GM23338 (cell line): ENCODE measurements around the gene RRAS2. TPM values are rescaled to one million over a fixed set of nuclear protein-coding genes. Genes with fewer than 3 reads are reported as not detected.

Experiments used
- ATAC-seq: fragments of 200-7000 bp; cut with Tn5 transposase; 3 replicates; pipeline ENCODE4 v1.9.1; 2020
- DNase-seq: peaks from one replicate; pipeline ENCODE4 v3.0.0-alpha.2; 2015; ENCODE audit warnings: low spot score
- H2AFZ ChIP-seq: fragments of 200-600 bp; sonication (generic); 2 replicates; pipeline ENCODE4 v1.8.0; 2016; ENCODE audit warnings: antibody characterized with exemption, mild to moderate bottlenecking, moderate library complexity
- H3F3A ChIP-seq: fragments of 200-600 bp; sonication (generic); replicated peaks from 2 replicates; pipeline ENCODE4 v1.8.0; 2017; ENCODE audit warnings: antibody characterized with exemption, mixed run types, low read depth
- H3K27ac ChIP-seq: fragments of 200-600 bp; sonication (generic); 2 replicates; pipeline ENCODE4 v1.6.1; 2016; ENCODE audit warnings: low read depth
- H3K27me3 ChIP-seq: fragments of 200-600 bp; sonication (generic); 2 replicates; pipeline ENCODE4 v1.8.0; 2016; ENCODE audit warnings: mild to moderate bottlenecking, mixed run types, moderate library complexity; ENCODE audit not compliant: insufficient read depth
- H3K36me3 ChIP-seq: fragments of 200-600 bp; sonication (generic); 2 replicates; pipeline ENCODE4 v1.8.0; 2016; ENCODE audit warnings: mild to moderate bottlenecking; ENCODE audit not compliant: insufficient read depth
- H3K4me1 ChIP-seq: fragments of 200-600 bp; sonication (generic); 2 replicates; pipeline ENCODE4 v1.8.0; 2016; ENCODE audit warnings: mild to moderate bottlenecking, moderate library complexity; ENCODE audit not compliant: insufficient read depth
- H3K4me2 ChIP-seq: fragments of 200-600 bp; sonication (generic); 2 replicates; pipeline ENCODE4 v1.7.1; 2017; ENCODE audit warnings: mixed run types
- H3K4me3 ChIP-seq: fragments of 200-600 bp; sonication (generic); 2 replicates; pipeline ENCODE4 v1.6.1; 2016; ENCODE audit warnings: mixed run types
- H3K79me2 ChIP-seq: fragments of 200-600 bp; sonication (generic); replicated peaks from 2 replicates; pipeline ENCODE4 v1.8.0; 2017; ENCODE audit warnings: mild to moderate bottlenecking; ENCODE audit not compliant: insufficient read depth
- H3K9me2 ChIP-seq: fragments of 200-600 bp; sonication (generic); 2 replicates; pipeline ENCODE4 v1.8.0; 2017; ENCODE audit not compliant: insufficient read depth
- H4K20me1 ChIP-seq: fragments of 200-600 bp; sonication (generic); replicated peaks from 2 replicates; pipeline ENCODE4 v1.8.0; 2017; ENCODE audit warnings: mild to moderate bottlenecking; ENCODE audit not compliant: insufficient read depth
- H3K27ac Mint-ChIP-seq: 2 replicates; pipeline ENCODE4 v1.8.0; 2020; ENCODE audit warnings: inconsistent platforms, mild to moderate bottlenecking, moderate library complexity, mixed read lengths
- H3K27me3 Mint-ChIP-seq: 3 replicates; pipeline ENCODE4 v1.8.0; 2022; ENCODE audit warnings: low read depth, mild to moderate bottlenecking, moderate library complexity, mixed read lengths, inconsistent platforms; ENCODE audit not compliant: insufficient read depth, poor library complexity
- H3K36me3 Mint-ChIP-seq: 3 replicates; pipeline ENCODE4 v1.8.0; 2021; ENCODE audit warnings: low read depth, mild to moderate bottlenecking, inconsistent platforms, moderate library complexity, mixed read lengths
- H3K4me1 Mint-ChIP-seq: 3 replicates; pipeline ENCODE4 v1.8.0; 2020; ENCODE audit warnings: mild to moderate bottlenecking, inconsistent platforms, mixed read lengths
- H3K4me3 Mint-ChIP-seq: 3 replicates; pipeline ENCODE4 v1.8.0; 2021; ENCODE audit warnings: moderate library complexity, mild to moderate bottlenecking, inconsistent platforms, mixed read lengths
- H3K9me3 Mint-ChIP-seq: 3 replicates; pipeline ENCODE4 v1.8.0; 2020; ENCODE audit warnings: moderate library complexity, mild to moderate bottlenecking, inconsistent platforms, mixed read lengths
- CREB1 ChIP-seq: fragments of 250-450 bp; sonication (Bioruptor Pico); IDR thresholded peaks from 2 replicates; pipeline ENCODE4 v1.5.0; 2020; ENCODE audit warnings: low read depth, mild to moderate bottlenecking, moderate library complexity
- CTCF ChIP-seq, 2 experiments: fragments of 200-600 bp in 1 of 2; sonication (generic) in 1 of 2; conservative IDR thresholded peaks; 2 replicates each; pipeline versions ENCODE4 v1.5.1 to v1.6.1; 2016 to 2017; ENCODE audit warnings: antibody characterized with exemption in 2 of 2, low read depth in 2 of 2, mild to moderate bottlenecking in 2 of 2, moderate library complexity in 1 of 2
- ETS1 ChIP-seq: IDR thresholded peaks from 2 replicates; pipeline ENCODE4 v1.6.1; 2016; ENCODE audit warnings: antibody characterized with exemption
- EZH2phosphoT487 ChIP-seq: fragments of 200-600 bp; sonication (generic); IDR thresholded peaks from one replicate; pipeline ENCODE4 v1.8.1; 2018; ENCODE audit warnings: antibody characterized with exemption; ENCODE audit not compliant: unreplicated experiment
- JUNB ChIP-seq: IDR thresholded peaks from one replicate; pipeline ENCODE4 v1.6.1; 2016; ENCODE audit warnings: antibody characterized with exemption; ENCODE audit not compliant: unreplicated experiment
- NANOG ChIP-seq: IDR thresholded peaks from 2 replicates; pipeline ENCODE4 v1.6.1; 2016; ENCODE audit warnings: antibody characterized with exemption, borderline replicate concordance
- ZNF114 ChIP-seq: fragments of 250-450 bp; sonication (Bioruptor Pico); IDR thresholded peaks from 2 replicates; pipeline ENCODE4 v1.5.0; 2020; ENCODE audit warnings: mild to moderate bottlenecking, moderate library complexity
- ZNF462 ChIP-seq: fragments of 250-450 bp; sonication (Bioruptor Pico); IDR thresholded peaks from 2 replicates; pipeline ENCODE4 v1.5.0; 2020; ENCODE audit warnings: mild to moderate bottlenecking, moderate library complexity
- polyA plus RNA-seq: library from polyadenylated mRNA; unstranded; fragments of >200 nt; fragmentation: Nextera tagmentation; extraction: Ambion mirVana; gene quantifications from 2 replicates; pipeline ENCODE4 v1.2.1, GENCODE V29; 2016
- total RNA-seq: library from RNA; depleted of rRNA; stranded (reverse); fragments of >200 nt; shearing (Covaris generic); gene quantifications from 2 replicates; pipeline ENCODE4 v1.2.3, GENCODE V29; 2014

Gene RRAS2
- total and polyA plus RNA-seq, 2 experiments from 2014 or later: 196 to 293 TPM

GRCh38 chr11:14366936-14367335 lies 8.0 kb upstream of the RRAS2 start:
- H3K27me3 Mint-ChIP-seq: peaks cover 2% of the 10 kb centered on the region
- no peaks in the 10 kb centered on the region for H3K36me3 ChIP-seq
- DNase-seq (no peak), ATAC-seq (no peak)
- no peak overlapping the region for H2AFZ ChIP-seq
- H3K9me2 ChIP-seq: no peaks in the 10 kb centered on the region
- no peak overlapping the region for H3K4me3 Mint-ChIP-seq
- no peak overlapping the region for H3K27ac Mint-ChIP-seq
- H3K27ac ChIP-seq: no peak overlapping the region
- no peaks in the 10 kb centered on the region for H3K79me2 ChIP-seq
- no peaks in the 10 kb centered on the region; the same call in 2 of the 3 replicates for H3K9me3 Mint-ChIP-seq
- H3F3A ChIP-seq: 0 out of 2 replicates have a peak, but pooled peaks cover 5% of the 10 kb centered on the region
- H3K4me3 ChIP-seq: no peak overlapping the region
- H3K4me1 Mint-ChIP-seq: peaks cover 17% of the 10 kb centered on the region
- no peaks in the 10 kb centered on the region for H3K36me3 Mint-ChIP-seq
- peaks cover 10% of the 10 kb centered on the region for H3K4me1 ChIP-seq
- no peaks in the 10 kb centered on the region for H4K20me1 ChIP-seq
- no peaks in the 10 kb centered on the region for H3K27me3 ChIP-seq
- H3K4me2 ChIP-seq: no peak overlapping the region
- TF ChIP-seq ETS1 (no peak), JUNB (no peak), EZH2phosphoT487 (no peak), ZNF114 (CRISPR knock-in tag) (no peak), CTCF (conservative IDR thresholded peaks at IDR 0.05; ENCODE audit: low read depth in 2 of 2) (no peak), ZNF462 (no peak), CREB1 (no peak), NANOG (no peak)
